Smooth muscle cell (in vitro differentiated cells): Measurements from ENCODE around the gene PBXIP1. TPM values are rescaled to one million over a fixed set of nuclear protein-coding genes. Genes with fewer than 3 reads are reported as not detected.

Experiments
- DNase-seq: peaks from one replicate; lab custom pipeline; 2025; ENCODE audit not compliant: unreplicated experiment; lab: John Stamatoyannopoulos, UW
- H2AFZ ChIP-seq: fragments of 200-600 bp; sonication (generic); 2 replicates; pipeline ENCODE4 v1.6.0; 2016; ENCODE audit warnings: antibody characterized with exemption, low read depth, mild to moderate bottlenecking
- H3F3A ChIP-seq: fragments of 200-600 bp; sonication (generic); 2 replicates; pipeline ENCODE4 v1.6.0; 2017; ENCODE audit warnings: antibody characterized with exemption, low read depth
- H3K27ac ChIP-seq: fragments of 200-600 bp; sonication (generic); 2 replicates; pipeline ENCODE4 v1.5.1; 2016; ENCODE audit warnings: low read depth, mild to moderate bottlenecking
- H3K27me3 ChIP-seq: fragments of 200-600 bp; sonication (generic); 2 replicates; pipeline ENCODE4 v1.6.1; 2016; ENCODE audit warnings: low read depth, mild to moderate bottlenecking
- H3K36me3 ChIP-seq: fragments of 200-600 bp; sonication (generic); 2 replicates; pipeline ENCODE4 v1.5.1; 2016; ENCODE audit warnings: low read depth
- H3K4me1 ChIP-seq: fragments of 200-600 bp; sonication (generic); 2 replicates; pipeline ENCODE4 v1.5.1; 2016; ENCODE audit warnings: low read depth
- H3K4me2 ChIP-seq: fragments of 200-600 bp; sonication (generic); 2 replicates; pipeline ENCODE4 v1.6.0; 2016; ENCODE audit warnings: mild to moderate bottlenecking
- H3K4me3 ChIP-seq: fragments of 200-600 bp; sonication (generic); 2 replicates; pipeline ENCODE4 v1.5.1; 2016; ENCODE audit warnings: mild to moderate bottlenecking
- H3K79me2 ChIP-seq: fragments of 200-600 bp; sonication (generic); 2 replicates; pipeline ENCODE4 v1.6.0; 2016; ENCODE audit warnings: low read depth, mild to moderate bottlenecking
- H3K9ac ChIP-seq: fragments of 200-600 bp; sonication (generic); 2 replicates; pipeline ENCODE4 v1.6.0; 2016; ENCODE audit warnings: low read depth
- H3K9me3 ChIP-seq: fragments of 200-600 bp; sonication (generic); replicated peaks from 2 replicates; pipeline ENCODE4 v1.5.1; 2016; ENCODE audit warnings: low read depth
- H4K20me1 ChIP-seq: fragments of 200-600 bp; sonication (generic); 2 replicates; pipeline ENCODE4 v1.6.0; 2016; ENCODE audit warnings: low read depth
- CTCF ChIP-seq: fragments of 200-600 bp; sonication (generic); IDR thresholded peaks from 2 replicates; pipeline ENCODE4 v1.5.1; 2017; ENCODE audit warnings: borderline replicate concordance, mild to moderate bottlenecking, antibody characterized with exemption; ENCODE audit not compliant: insufficient read depth, poor library complexity, severe bottlenecking
- WGBS: methylation state at CpG from one replicate; pipeline ENCODE4 v1.1.7; 2016; ENCODE audit warnings: low lambda C conversion rate; 5-methylcytosine and 5-hydroxymethylcytosine counted together
- polyA plus RNA-seq: library from polyadenylated mRNA; unstranded; fragments of >200 nt; fragmentation: Nextera tagmentation; extraction: Ambion mirVana; gene quantifications from 2 replicates; pipeline ENCODE4 v1.2.1, GENCODE V29; 2016
- total RNA-seq: library from RNA; depleted of rRNA; stranded (reverse); fragments of >200 nt; gene quantifications from 2 replicates; pipeline ENCODE4 v1.2.3, GENCODE V29; 2014

PBXIP1 gene
- total and polyA plus RNA-seq, 2 experiments from 2014 or later = 40.5 to 41.9 TPM

DNA sequence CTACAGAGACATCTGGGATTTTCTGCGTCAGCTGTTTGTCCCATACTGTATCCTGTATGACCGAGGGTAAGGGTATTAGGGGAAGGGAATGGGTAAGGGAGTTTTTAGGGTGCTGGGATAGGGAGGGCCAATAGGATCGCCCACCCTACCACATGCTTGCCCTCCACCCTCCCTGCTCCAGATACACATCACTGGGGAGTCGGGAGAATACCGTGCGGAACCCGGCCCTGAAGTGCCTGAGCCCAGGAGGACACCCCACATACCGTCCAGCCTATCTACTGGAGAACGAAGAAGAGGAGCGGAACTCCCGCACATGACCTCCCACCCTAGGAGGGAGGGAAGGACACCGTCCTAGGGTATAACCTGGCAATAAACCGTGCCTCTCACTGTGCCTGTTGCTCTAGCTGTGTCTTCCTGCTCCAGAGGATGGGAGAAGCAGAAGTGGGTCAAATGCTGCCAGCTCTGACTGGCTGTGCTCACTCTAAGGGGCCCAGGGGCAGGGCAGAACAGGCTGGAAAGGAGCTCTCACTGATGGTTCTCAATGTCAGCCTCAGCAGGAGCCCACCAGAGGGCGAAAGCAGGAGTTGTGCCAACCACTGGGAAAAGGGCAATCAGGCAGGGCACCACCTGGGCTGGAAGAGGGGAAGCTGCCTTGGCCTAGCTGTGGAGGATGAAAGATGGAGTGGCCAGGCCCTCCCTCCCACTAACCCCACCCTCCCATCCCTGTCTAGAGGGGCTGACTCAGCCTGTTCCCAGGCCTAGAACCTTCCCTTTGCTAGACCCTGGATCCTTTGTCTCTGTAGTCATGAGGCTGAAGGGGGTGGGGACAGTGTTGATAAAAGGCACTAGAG, 37.0 kb upstream of the PBXIP1 start:
- H3K27ac ChIP-seq = peak overlapping the region; percentile 56
- H3K4me3 ChIP-seq = no peak overlapping the region
- TF ChIP-seq CTCF = no peak
- WGBS = 91% methylated on average over 14 of the region's 14 CpGs
- DNase-seq = no peak
- H3K36me3 ChIP-seq = no peaks in the 10 kb centered on the region
- no peaks in the 10 kb centered on the region for H3K27me3 ChIP-seq
- H3K9me3 ChIP-seq = no peaks in the 10 kb centered on the region
- no peaks in the 10 kb centered on the region for H3F3A ChIP-seq
- H3K9ac ChIP-seq = no peak overlapping the region
- no peaks in the 10 kb centered on the region for H3K4me1 ChIP-seq
- H3K4me2 ChIP-seq = no peak overlapping the region
- H2AFZ ChIP-seq = no peak overlapping the region
- H3K79me2 ChIP-seq = peaks cover 7% of the 10 kb centered on the region
- no peaks in the 10 kb centered on the region for H4K20me1 ChIP-seq

DNA sequence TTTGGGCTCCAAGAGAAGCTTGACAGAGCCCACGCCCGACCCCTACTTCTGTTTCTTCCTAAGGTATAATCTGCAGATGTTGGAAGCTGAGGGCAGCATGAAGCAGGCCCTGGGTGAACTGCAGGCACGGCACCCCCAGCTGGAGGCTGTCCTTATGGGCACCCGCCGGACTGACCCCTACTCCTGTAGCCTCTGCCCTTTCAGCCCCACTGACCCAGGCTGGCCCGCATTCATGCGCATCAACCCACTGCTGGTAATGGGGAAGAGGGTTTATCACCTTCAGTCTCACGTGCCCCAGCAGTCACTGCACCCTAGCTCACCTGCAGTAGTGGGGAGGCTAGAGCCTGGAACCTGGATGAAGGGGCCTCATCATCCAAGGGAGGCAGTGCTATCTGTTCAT, 34.4 kb upstream of the PBXIP1 start:
- WGBS = 96% methylated on average over 8 of the region's 8 CpGs
- Histone ChIP-seq H4K20me1 (no peaks in the 10 kb centered on the region), H2AFZ (no peak overlapping the region), H3F3A (no peaks in the 10 kb centered on the region), H3K27me3 (no peaks in the 10 kb centered on the region), H3K4me1 (no peaks in the 10 kb centered on the region), H3K36me3 (no peaks in the 10 kb centered on the region), H3K79me2 (peaks cover 12% of the 10 kb centered on the region), H3K4me3 (no peak overlapping the region), H3K9ac (no peak overlapping the region), H3K27ac (no peak overlapping the region), H3K9me3 (no peaks in the 10 kb centered on the region), H3K4me2 (no peak overlapping the region)
- no peak for TF ChIP-seq CTCF
- DNase-seq = no peak

GRCh38 chr1:154989195-154989860, 33.4 kb upstream of the PBXIP1 start:
- Histone ChIP-seq H2AFZ (no peak overlapping the region), H3K4me2 (no peak overlapping the region), H3K9me3 (no peaks in the 10 kb centered on the region), H3K27me3 (no peaks in the 10 kb centered on the region), H3K9ac (no peak overlapping the region), H4K20me1 (no peaks in the 10 kb centered on the region), H3K79me2 (peaks cover 21% of the 10 kb centered on the region), H3K27ac (no peak overlapping the region), H3K4me1 (no peaks in the 10 kb centered on the region), H3F3A (no peaks in the 10 kb centered on the region), H3K4me3 (no peak overlapping the region), H3K36me3 (no peaks in the 10 kb centered on the region)
- DNase-seq = no peak
- TF ChIP-seq CTCF = no peak
- 97% methylated on average over 3 of the region's 3 CpGs for WGBS
